Measurements from ENCODE around the gene KRT4. TPM values are rescaled to one million over a fixed set of nuclear protein-coding genes. Genes with fewer than 3 reads are reported as not detected.

KRT4 gene
- total RNA-seq, 2 donors from 2014 or later, result 0.52 TPM; not detected in 1

DNA sequence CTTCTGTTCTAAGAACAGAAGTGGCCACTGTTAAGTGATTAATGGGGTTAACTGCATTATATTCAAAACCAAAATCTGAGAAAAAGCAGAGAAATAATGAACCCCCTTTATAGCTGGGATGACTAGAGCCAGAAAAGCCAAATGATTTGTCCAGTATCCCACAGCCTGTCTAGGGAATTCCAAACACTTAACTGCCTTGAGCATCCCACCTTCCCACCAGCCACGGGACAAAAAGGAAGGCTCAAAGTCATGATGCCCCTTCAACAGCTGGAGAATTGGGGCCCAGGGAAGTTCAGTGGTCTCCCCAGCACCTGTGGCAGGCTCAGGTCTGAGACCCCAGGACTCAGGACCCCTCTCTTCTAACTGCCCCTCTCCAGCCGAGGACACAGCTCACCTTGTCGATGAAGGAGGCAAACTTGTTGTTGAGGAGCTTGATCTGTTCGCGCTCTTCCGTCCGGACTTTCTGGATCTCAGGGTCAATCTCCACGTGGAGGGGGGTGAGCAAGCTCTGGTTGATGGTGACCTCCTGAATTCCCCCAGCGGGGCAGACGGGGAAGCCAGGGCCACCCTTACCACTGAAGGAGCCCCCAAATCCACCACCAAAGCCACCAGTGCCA is 605 bp downstream of the KRT4 start:
- Histone ChIP-seq H3K36me3 (replicated peaks in 1 of 2; ENCODE audit: insufficient read depth in 1 of 2, low read depth in 2 of 2) (no peaks in the 10 kb centered on the region), H3K27me3 (no peaks in the 10 kb centered on the region), H3K27ac (no peak overlapping the region), H3K4me1 (peaks cover 9% of the 10 kb centered on the region), H3K9me3 (no peaks in the 10 kb centered on the region), H3K4me3 (no peak overlapping the region)
- WGBS, 2 donors, result 73 to 74% methylated on average over 8 to 10 of the region's 10 CpGs
- intact Hi-C loops (cut with DNase I), result no loop called here
- TF ChIP-seq, protein P1, sequence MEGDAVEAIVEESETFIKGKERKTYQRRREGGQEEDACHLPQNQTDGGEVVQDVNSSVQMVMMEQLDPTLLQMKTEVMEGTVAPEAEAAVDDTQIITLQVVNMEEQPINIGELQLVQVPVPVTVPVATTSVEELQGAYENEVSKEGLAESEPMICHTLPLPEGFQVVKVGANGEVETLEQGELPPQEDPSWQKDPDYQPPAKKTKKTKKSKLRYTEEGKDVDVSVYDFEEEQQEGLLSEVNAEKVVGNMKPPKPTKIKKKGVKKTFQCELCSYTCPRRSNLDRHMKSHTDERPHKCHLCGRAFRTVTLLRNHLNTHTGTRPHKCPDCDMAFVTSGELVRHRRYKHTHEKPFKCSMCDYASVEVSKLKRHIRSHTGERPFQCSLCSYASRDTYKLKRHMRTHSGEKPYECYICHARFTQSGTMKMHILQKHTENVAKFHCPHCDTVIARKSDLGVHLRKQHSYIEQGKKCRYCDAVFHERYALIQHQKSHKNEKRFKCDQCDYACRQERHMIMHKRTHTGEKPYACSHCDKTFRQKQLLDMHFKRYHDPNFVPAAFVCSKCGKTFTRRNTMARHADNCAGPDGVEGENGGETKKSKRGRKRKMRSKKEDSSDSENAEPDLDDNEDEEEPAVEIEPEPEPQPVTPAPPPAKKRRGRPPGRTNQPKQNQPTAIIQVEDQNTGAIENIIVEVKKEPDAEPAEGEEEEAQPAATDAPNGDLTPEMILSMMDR (IDR thresholded peaks at IDR 0.05), result no peak
- no peak for TF ChIP-seq POLR2A (IDR thresholded peaks at IDR 0.05)
- DNase-seq (no peak), ATAC-seq (no peak)

DNA sequence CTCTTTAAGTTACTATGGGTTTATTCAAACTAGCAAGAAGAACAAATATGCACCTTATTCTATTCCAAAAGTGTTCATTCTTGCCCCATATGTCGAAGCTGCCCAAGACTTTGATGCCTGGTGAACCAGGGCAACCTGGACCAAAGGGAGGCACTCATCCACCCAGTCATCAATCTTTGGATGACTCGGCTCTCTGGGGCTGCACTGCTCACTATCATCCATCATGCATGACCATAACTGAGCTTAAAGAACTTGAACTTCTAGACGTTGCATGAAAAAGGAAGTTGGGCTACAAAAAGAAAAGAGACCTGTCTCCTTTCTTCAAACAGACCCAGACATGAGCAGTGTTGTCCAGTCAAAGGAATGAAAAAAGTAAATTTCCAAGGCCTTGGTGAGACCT is 1.2 kb downstream of the KRT4 start:
- DNase-seq, result no peak
- no peak overlapping the region for H3K4me3 ChIP-seq
- intact Hi-C loops (cut with DNase I), result no loop called here
- H3K9me3 ChIP-seq, result no peaks in the 10 kb centered on the region
- no peak overlapping the region for H3K27ac ChIP-seq
- H3K27me3 ChIP-seq, result no peaks in the 10 kb centered on the region
- ATAC-seq, result no peak
- WGBS, 2 donors, result 40 to 42% methylated on average over 3 of the region's 3 CpGs
- no peaks in the 10 kb centered on the region for H3K36me3 ChIP-seq (replicated peaks in 1 of 2; ENCODE audit: insufficient read depth in 1 of 2, low read depth in 2 of 2)
- peaks cover 9% of the 10 kb centered on the region for H3K4me1 ChIP-seq
- TF ChIP-seq, protein P1 (IDR thresholded peaks at IDR 0.05), result no peak
- no peak for TF ChIP-seq POLR2A (IDR thresholded peaks at IDR 0.05)

DNA sequence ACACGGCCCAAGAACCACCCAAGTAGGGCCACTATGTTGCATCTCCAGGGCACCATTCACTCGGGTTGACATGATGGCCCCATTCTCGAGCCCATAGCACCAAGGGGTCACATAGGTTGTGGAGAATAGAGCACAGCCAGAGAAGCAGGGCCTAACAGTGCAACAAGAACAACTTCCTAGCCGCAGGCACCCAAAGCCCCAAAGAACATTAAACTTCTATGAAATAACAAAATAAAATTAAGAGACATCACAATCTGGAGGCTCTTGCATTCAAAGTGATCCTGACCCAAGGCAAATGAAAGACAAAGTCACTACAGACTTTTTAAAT is 1.9 kb downstream of the KRT4 start:
- intact Hi-C loops (cut with DNase I), result no loop called here

DNA sequence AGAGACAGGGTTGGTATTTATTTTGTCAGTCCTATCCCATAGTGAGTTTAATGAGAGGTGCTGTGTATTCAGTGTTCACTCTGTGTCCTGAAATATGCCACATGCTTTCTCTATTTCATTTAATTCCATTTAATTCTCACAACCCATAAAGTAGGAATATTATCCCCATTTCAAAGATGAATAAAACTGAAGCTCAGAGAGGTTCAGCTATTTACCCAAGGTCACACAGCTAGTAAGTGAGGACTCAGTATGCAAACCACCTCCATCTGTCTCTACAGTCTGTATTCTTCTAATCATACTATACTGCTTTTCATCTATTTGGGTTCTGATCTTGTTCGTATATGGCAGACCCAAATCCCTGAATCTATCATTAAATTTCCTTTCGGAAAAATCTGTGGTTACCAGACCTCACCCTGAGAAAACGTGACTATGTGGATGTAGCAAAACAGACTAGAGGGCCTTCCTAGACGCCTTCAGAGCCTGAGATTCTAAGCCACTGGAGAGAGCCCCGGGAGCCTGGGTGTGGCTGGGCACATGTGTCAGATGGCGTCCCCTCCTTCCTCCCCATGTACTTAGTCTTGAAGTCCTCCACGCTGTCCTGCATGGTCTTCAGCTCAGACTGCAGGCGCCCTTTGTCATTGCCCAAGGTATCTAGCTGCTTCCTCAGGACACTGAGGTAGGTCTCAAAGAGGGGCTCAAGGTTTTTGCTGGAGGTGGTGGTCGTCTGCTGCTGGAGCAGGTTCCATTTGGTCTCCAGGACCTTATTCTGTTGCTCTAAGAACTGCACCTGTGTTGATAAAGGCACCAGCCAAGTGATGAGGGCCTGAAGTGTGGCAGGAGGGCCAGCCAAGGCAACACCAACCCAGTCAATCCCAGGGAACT is 2.5 kb downstream of the KRT4 start:
- TF ChIP-seq, protein P1 (IDR thresholded peaks at IDR 0.05), result no peak
- TF ChIP-seq POLR2A (IDR thresholded peaks at IDR 0.05), result no peak
- intact Hi-C loops (cut with DNase I), result no loop called here
- WGBS, 2 donors, result 73 to 81% methylated on average over 7 to 9 of the region's 9 CpGs
- Histone ChIP-seq H3K36me3 (replicated peaks in 1 of 2; ENCODE audit: insufficient read depth in 1 of 2, low read depth in 2 of 2) (no peaks in the 10 kb centered on the region), H3K4me1 (peaks cover 9% of the 10 kb centered on the region), H3K27me3 (no peaks in the 10 kb centered on the region), H3K9me3 (no peaks in the 10 kb centered on the region), H3K27ac (no peak overlapping the region), H3K4me3 (no peak overlapping the region)
- DNase-seq, result no peak
- ATAC-seq, result no peak

More for the DNA sequence above, 1.9 kb downstream of the KRT4 start:
- DNase-seq, result no peak
- H3K9me3 ChIP-seq, result no peaks in the 10 kb centered on the region
- 55 to 59% methylated on average over 3 to 4 of the region's 4 CpGs for WGBS, 2 donors
- no peak overlapping the region for H3K27ac ChIP-seq
- no peak for TF ChIP-seq POLR2A (IDR thresholded peaks at IDR 0.05)
- TF ChIP-seq, protein P1 (IDR thresholded peaks at IDR 0.05), result no peak
- no peak overlapping the region for H3K4me3 ChIP-seq
- no peak for ATAC-seq
- peaks cover 9% of the 10 kb centered on the region for H3K4me1 ChIP-seq
- H3K27me3 ChIP-seq, result no peaks in the 10 kb centered on the region
- H3K36me3 ChIP-seq (replicated peaks in 1 of 2; ENCODE audit: insufficient read depth in 1 of 2, low read depth in 2 of 2), result no peaks in the 10 kb centered on the region
